GM18499 (cell line): ENCODE results near the gene RBM34.
"Not testable (repeated sequence)": the region's sequence is repeated elsewhere in the genome, so short reads cannot be mapped to it uniquely, and the experiment has no call there.

Experiments
- ATAC-seq: cut with Tn5 transposase; IDR thresholded peaks from one replicate; pipeline ENCODE4 v1.9.1; 2021; ENCODE audit warnings: moderate number of reproducible peaks; ENCODE audit not compliant: insufficient read depth, unreplicated experiment

The RBM34 gene

GRCh38 chr1:235093696-235094592 is 67.1 kb downstream of the RBM34 start:
- no peak for ATAC-seq

GRCh38 chr1:235093013-235093695 is 67.9 kb downstream of the RBM34 start:
- no peak for ATAC-seq

GRCh38 chr1:235092415-235092814 is 68.6 kb downstream of the RBM34 start:
- not testable (repeated sequence) for ATAC-seq

- not testable (repeated sequence) for ATAC-seq
Measured at GRCh38 chr1:235092045-235092406, 69.0 kb downstream of the RBM34 start.

- not testable (repeated sequence) for ATAC-seq
Measured at GRCh38 chr1:235091319-235092044, 69.6 kb downstream of the RBM34 start.

- ATAC-seq: no peak
Measured at GRCh38 chr1:235090406-235091069, 70.5 kb downstream of the RBM34 start.

GRCh38 chr1:235088907-235089306 is 72.1 kb downstream of the RBM34 start:
- ATAC-seq: no peak

- no peak for ATAC-seq
Measured at GRCh38 chr1:235088430-235088829, 72.6 kb downstream of the RBM34 start.

GRCh38 chr1:235087906-235088305 is 73.1 kb downstream of the RBM34 start:
- ATAC-seq: no peak

GRCh38 chr1:235085411-235086117 is 75.5 kb downstream of the RBM34 start:
- not testable (repeated sequence) for ATAC-seq
